HG03469 (cell line): ENCODE results near the gene STBD1.
"Not testable (repeated sequence)": the region's sequence is repeated elsewhere in the genome, so short reads cannot be mapped to it uniquely, and the experiment has no call there.

ENCODE experiments used
- ATAC-seq: cut with Tn5 transposase; IDR thresholded peaks from one replicate; pipeline ENCODE4 v1.9.1; 2021; ENCODE audit warnings: mild to moderate bottlenecking, moderate library complexity, moderate number of reproducible peaks; ENCODE audit not compliant: unreplicated experiment

STBD1 gene

GRCh38 chr4:76282941-76283689 is 23.4 kb upstream of the STBD1 start:
- no peak for ATAC-seq

GRCh38 chr4:76283900-76284299 is 22.6 kb upstream of the STBD1 start:
- no peak for ATAC-seq

- not testable (repeated sequence) for ATAC-seq
These were observed 18.7 kb upstream of the STBD1 start for GRCh38 chr4:76287811-76288210.

- ATAC-seq, result no peak
These were observed 13.8 kb upstream of the STBD1 start for GRCh38 chr4:76292730-76293129.

- ATAC-seq, result no peak
These were observed 12.8 kb upstream of the STBD1 start for GRCh38 chr4:76293772-76294171.

- no peak for ATAC-seq
These were observed 10.2 kb upstream of the STBD1 start for GRCh38 chr4:76296286-76296820.

GRCh38 chr4:76298227-76298626 is 8.3 kb upstream of the STBD1 start:
- ATAC-seq, result no peak

- no peak for ATAC-seq
These were observed 6.5 kb upstream of the STBD1 start for GRCh38 chr4:76300012-76300411.

GRCh38 chr4:76301068-76301774 is 5.3 kb upstream of the STBD1 start:
- peak; percentile 98 for ATAC-seq

- ATAC-seq, result no peak
These were observed 4.8 kb upstream of the STBD1 start for GRCh38 chr4:76301775-76302162.

- no peak for ATAC-seq
These were observed 3.6 kb upstream of the STBD1 start for GRCh38 chr4:76302826-76303438.

GRCh38 chr4:76305033-76305687 is 1.4 kb upstream of the STBD1 start:
- ATAC-seq, result no peak

GRCh38 chr4:76306882-76307659 is 538 bp downstream of the STBD1 start:
- ATAC-seq, result no peak

GRCh38 chr4:76307660-76308014 is 1.1 kb downstream of the STBD1 start:
- ATAC-seq, result no peak

GRCh38 chr4:76308548-76308947 is 2.0 kb downstream of the STBD1 start:
- no peak for ATAC-seq

GRCh38 chr4:76309939-76310550 is 3.5 kb downstream of the STBD1 start:
- no peak for ATAC-seq

GRCh38 chr4:76310683-76311082 is 4.2 kb downstream of the STBD1 start:
- ATAC-seq, result no peak

- no peak for ATAC-seq
These were observed 5.4 kb downstream of the STBD1 start for GRCh38 chr4:76311896-76312331.

- ATAC-seq, result no peak
These were observed 5.9 kb downstream of the STBD1 start for GRCh38 chr4:76312457-76312856.

- ATAC-seq, result no peak
These were observed 7.0 kb downstream of the STBD1 start for GRCh38 chr4:76313547-76313946.
